Heart right ventricle (tissue), 16 donors: ENCODE measurements around the gene PPP2R3C. TPM values are rescaled to one million over a fixed set of nuclear protein-coding genes. Genes with fewer than 3 reads are reported as not detected.
A peak's percentile ranks its signal among the peaks of the same experiment; 100 is the strongest.

Experiments
- ATAC-seq, 8 donors: fragments of 200-7000 bp; cut with Tn5 transposase; one replicate each; pipeline ENCODE4 v1.9.1; 2020; ENCODE audit warnings: mild to moderate bottlenecking in 8 of 8, moderate library complexity in 8 of 8, moderate number of reproducible peaks in 1 of 8
- DNase-seq, 2 donors: peaks; one replicate each; pipeline ENCODE4 v3.0.0-alpha.2; 2020
- H3K27ac ChIP-seq, 10 donors: fragments of 200-600 bp; sonication (generic) in 2 of 10; one replicate each; pipeline versions ENCODE4 v1.5.0 to v1.8.0; 2020 to 2022; ENCODE audit warnings: mild to moderate bottlenecking in 3 of 10
- H3K27me3 ChIP-seq, 7 donors: fragments of 200-600 bp; one replicate each; pipeline ENCODE4 v1.8.0; 2021 to 2022; ENCODE audit warnings: mild to moderate bottlenecking in 2 of 7
- H3K36me3 ChIP-seq, 9 donors: fragments of 200-600 bp; sonication (generic) in 1 of 9; one replicate each; pipeline versions ENCODE4 v1.5.0 to v1.8.0; 2020 to 2022; ENCODE audit warnings: mild to moderate bottlenecking in 2 of 9
- H3K4me1 ChIP-seq, 9 donors: fragments of 200-600 bp; sonication (generic) in 1 of 9; one replicate each; pipeline versions ENCODE4 v1.5.0 to v1.8.0; 2020 to 2022; ENCODE audit warnings: mild to moderate bottlenecking in 4 of 9
- H3K4me3 ChIP-seq, 10 donors: fragments of 200-600 bp; sonication (generic) in 2 of 10; one replicate each; pipeline versions ENCODE4 v1.5.0 to v1.8.0; 2020 to 2022; ENCODE audit warnings: mild to moderate bottlenecking in 7 of 10, moderate library complexity in 2 of 10
- H3K9me3 ChIP-seq, 11 donors: fragments of 200-600 bp in 10 of 11; sonication (generic) in 2 of 11; one replicate each; pipeline versions ENCODE4 v1.5.0 to v1.8.0; 2013 to 2022; ENCODE audit warnings: mild to moderate bottlenecking in 2 of 11, control low read depth in 1 of 11, moderate library complexity in 1 of 11
- WGBS, 2 donors: extraction: QIAGEN DNeasy Blood & Tissue Kit; methylation state at CpG; one replicate each; pipeline ENCODE4 v1.1.7; 2013; ENCODE audit warnings: inconsistent platforms in 1 of 2; 5-methylcytosine and 5-hydroxymethylcytosine counted together
- intact Hi-C, 10 donors: fragments of 100-400 bp; cut with DNase I; formaldehyde crosslinking; loops; one replicate each; pipeline versions ENCODE4 v1.11.1 to v1.14.2; 2022
- polyA plus RNA-seq, 2 donors: library from polyadenylated mRNA; stranded (reverse); fragments of 200-250 nt; gene quantifications; one replicate each; pipeline ENCODE4 v1.2.3, GENCODE V29; 2013
- total RNA-seq, 10 donors: library from RNA; stranded (reverse); fragmentation: NEBNext Ultra II Directional in 3 of 10; extraction: Animal tissue kit (Norgen Biotek cat#: 25700) in 3 of 10; gene quantifications; one replicate each; pipeline versions ENCODE4 v1.2.1 to v1.2.4, GENCODE V29; 2021 to 2023
- TF ChIP-seq, protein P1 (sequence below), 9 donors: fragments of 200-600 bp; sonication (generic) in 2 of 9; IDR thresholded peaks; one replicate each; pipeline versions ENCODE4 v1.5.0 to v1.8.0; 2021 to 2022; ENCODE audit warnings: antibody characterized with exemption in 9 of 9, mild to moderate bottlenecking in 5 of 9, moderate library complexity in 1 of 9
- donor health status: Arrhythmogenic right ventricular cardiomyopathy.
- donor health status: ischemic (EF 13 %, LVEDD 7.1; RV severe dilation, severe dysfunction).
- donor health status: healthy with polysubstance abuse.
- donor health status: DM: no; HTN: yes; CAD: no.
- donor health status: DM: no; HTN: no; CAD: no.
- donor health status: ischemic (EF 25% LVEDD 6.9; RV normal size, moderate dysfunction).
- donor health status: ischemic (EF 25% LVEDD 5.7; RV mildly dilated, moderate dysfunction).
- donor health status: healthy.
- donor health status: DM: yes; HTN: yes; CAD: no.
- donor health status: Ischemic cardiomyopathy.
- donor health status: ischemic (EF 35%, LVEDD 5.7; RV mildly dilated, moderate dysfunction).
- donor health status: nonischemic (EF 11% LVEDD 7.7; RV severe dilation, severe dysfunction).
- donor health status: DM: yes; HTN: yes; CAD: no.
- donor health status: PGD.
- donor health status: ischemic (EF 29% LVEDD 5.4; RV normal size, mild dysfunction).
- donor health status: nonischemic (EF 23%, LVEDD 6.1; RV moderate dilation, normal function).

PPP2R3C gene
- total and polyA plus RNA-seq, 12 donors: 25.5 to 36.3 (median 27.9) TPM

DNA sequence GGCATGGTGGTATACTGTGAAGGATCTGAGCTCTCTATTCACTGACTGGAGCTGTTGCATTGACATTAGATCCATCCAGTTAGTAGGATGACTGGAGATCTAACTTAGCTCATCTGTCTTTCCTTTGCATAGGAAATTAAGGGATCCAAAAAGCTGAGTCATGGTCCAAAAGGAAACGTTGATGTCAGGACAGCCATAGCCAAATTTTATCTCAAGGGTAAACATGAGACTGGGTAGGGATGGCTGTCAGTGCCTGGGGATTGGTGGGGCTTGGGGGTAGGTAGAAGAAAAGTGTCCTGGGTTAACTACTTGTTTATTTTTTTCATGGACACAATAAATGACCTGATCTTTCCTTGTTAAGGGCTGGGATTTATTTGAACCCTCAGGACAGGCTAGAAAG is 71.1 kb downstream of the PPP2R3C start:
- peak overlapping the region; percentile 18 to 81 (median 69) for H3K27ac ChIP-seq
- H3K36me3 ChIP-seq: peaks cover 0 to 67% (median 18%) of the 10 kb centered on the region in 9 donors
- H3K27me3 ChIP-seq: no peaks in the 10 kb centered on the region
- TF ChIP-seq, protein P1, sequence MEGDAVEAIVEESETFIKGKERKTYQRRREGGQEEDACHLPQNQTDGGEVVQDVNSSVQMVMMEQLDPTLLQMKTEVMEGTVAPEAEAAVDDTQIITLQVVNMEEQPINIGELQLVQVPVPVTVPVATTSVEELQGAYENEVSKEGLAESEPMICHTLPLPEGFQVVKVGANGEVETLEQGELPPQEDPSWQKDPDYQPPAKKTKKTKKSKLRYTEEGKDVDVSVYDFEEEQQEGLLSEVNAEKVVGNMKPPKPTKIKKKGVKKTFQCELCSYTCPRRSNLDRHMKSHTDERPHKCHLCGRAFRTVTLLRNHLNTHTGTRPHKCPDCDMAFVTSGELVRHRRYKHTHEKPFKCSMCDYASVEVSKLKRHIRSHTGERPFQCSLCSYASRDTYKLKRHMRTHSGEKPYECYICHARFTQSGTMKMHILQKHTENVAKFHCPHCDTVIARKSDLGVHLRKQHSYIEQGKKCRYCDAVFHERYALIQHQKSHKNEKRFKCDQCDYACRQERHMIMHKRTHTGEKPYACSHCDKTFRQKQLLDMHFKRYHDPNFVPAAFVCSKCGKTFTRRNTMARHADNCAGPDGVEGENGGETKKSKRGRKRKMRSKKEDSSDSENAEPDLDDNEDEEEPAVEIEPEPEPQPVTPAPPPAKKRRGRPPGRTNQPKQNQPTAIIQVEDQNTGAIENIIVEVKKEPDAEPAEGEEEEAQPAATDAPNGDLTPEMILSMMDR (IDR thresholded peaks at IDR 0.05): no peak
- DNase-seq: peak in 1 of 2 donors; percentile 41
- intact Hi-C loops: loop anchor here in 1 of 10 donors (10.0 kb wide), 1 partner anchor 64 kb away; no protein-coding TSS in a partner anchor
- no peak overlapping the region for H3K4me3 ChIP-seq
- no peaks in the 10 kb centered on the region for H3K9me3 ChIP-seq
- peak in 5 of 8 donors; percentile 34 to 59 (median 43) for ATAC-seq
- H3K4me1 ChIP-seq: peaks cover 4 to 47% (median 29%) of the 10 kb centered on the region in 9 donors
- 0 to 2% methylated on average over 1 of the region's 1 CpG for WGBS, 2 donors

DNA sequence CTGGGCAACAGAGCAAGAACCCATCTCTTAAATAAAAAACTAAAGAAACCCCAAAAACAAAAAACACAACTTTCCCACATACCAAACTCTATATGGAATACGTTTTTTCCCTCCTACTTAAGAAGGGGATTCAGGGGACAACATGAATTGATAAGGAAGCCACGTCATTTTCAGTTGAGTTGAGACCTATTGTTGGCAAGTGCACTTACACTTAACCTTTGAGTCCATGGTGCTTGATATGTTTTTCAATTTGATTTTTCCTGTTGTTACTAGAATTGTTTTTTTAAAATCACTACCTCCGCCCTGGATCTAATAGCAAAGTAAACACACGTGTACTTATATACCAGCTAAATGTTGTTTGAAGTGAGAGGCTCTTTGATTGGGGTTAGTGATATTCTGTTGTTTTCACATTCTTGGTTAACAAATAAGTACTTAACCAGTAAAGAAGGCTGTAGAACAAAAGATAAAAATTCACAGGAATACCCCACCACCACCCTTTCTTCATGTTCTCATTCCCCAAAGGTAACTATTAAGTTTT is 73.7 kb downstream of the PPP2R3C start:
- Histone ChIP-seq H3K9me3 (no peaks in the 10 kb centered on the region), H3K4me1 (peaks cover 4 to 54% (median 37%) of the 10 kb centered on the region in 9 donors), H3K27me3 (no peaks in the 10 kb centered on the region), H3K36me3 (peaks cover 0 to 41% (median 5%) of the 10 kb centered on the region in 9 donors), H3K27ac (peak overlapping the region in 3 of 10 donors; percentile 16 to 95 (median 80)), H3K4me3 (peak overlapping the region in 4 of 10 donors; percentile 74 to 96 (median 84))
- ATAC-seq (no peak), DNase-seq (no peak)
- intact Hi-C loops: loop anchor here in 7 of 10 donors (2.0 to 10.0 kb wide), 8 partner anchors 65 to 367 kb away; partner anchors contain the start of genes PPP2R3C (in 4 of the 7), PRORP (in 3 of the 7), SRP54 (in 3 of the 7) and BAZ1A (in 1 of the 7)
- 72 to 77% methylated on average over 4 of the region's 4 CpGs for WGBS, 2 donors
- TF ChIP-seq, protein P1 (IDR thresholded peaks at IDR 0.05): no peak

DNA sequence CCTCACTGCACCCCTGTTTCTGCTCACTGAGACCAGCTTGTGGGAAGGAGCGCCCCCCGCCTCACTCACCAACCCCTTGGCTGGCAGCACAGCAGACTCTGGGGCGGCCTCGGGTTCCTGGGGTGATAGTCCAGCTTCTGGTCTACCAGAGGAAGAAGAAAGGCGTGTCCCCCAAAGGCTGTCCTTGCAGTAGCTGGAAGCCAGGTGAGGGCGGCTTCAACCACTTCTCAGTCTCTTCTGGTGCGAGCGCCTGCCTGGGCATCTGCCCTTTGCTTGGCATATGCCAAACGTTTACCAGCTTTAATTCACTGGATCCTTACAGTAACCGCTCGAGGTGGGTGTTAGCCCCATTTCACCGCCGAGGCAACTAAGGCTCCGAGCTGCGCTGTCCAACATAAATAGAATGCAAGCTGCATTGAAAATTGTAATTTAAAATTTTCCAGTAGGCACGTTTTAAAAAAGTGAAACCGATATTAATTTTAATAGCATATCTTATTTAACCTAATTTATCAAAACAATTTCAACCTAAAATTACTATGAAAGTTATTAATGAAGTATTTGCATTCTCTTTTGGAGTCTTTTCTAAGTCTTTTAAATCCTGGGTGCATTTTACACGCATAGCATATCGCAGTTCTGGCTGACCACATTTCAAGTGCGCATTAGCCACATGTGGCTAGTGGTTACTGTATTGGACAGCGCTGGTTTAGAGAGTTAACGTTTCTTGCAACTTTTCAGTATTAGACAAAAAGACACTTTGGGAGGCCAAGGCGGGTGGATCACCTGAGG is 74.8 kb downstream of the PPP2R3C start:
- intact Hi-C loops: loop anchor here in 7 of 10 donors (2.0 to 10.0 kb wide), 8 partner anchors 64 to 368 kb away; partner anchors contain the start of genes PPP2R3C (in 4 of the 7), PRORP (in 3 of the 7), SRP54 (in 3 of the 7) and BAZ1A (in 1 of the 7)
- Histone ChIP-seq H3K36me3 (peaks cover 0 to 30% (median 5%) of the 10 kb centered on the region in 9 donors), H3K9me3 (no peaks in the 10 kb centered on the region), H3K27ac (peak overlapping the region; percentile 92 to 99 (median 96)), H3K4me3 (peak overlapping the region; percentile 66 to 96 (median 81)), H3K4me1 (peaks cover 4 to 54% (median 37%) of the 10 kb centered on the region in 9 donors), H3K27me3 (no peaks in the 10 kb centered on the region)
- ATAC-seq: peak; percentile 10 to 49 (median 22)
- DNase-seq: peak in 1 of 2 donors; percentile 27
- TF ChIP-seq, protein P1 (IDR thresholded peaks at IDR 0.05): no peak
- 29% methylated on average over 23 of the region's 23 CpGs for WGBS, 2 donors
